ENCODE measurements around the gene NUP210.
"Not testable (repeated sequence)": the region's sequence is repeated elsewhere in the genome, so short reads cannot be mapped to it uniquely, and the experiment has no call there.

NUP210 gene

GRCh38 chr3:13420045-13420830 is at the start of gene NUP210:
Gene NUP210 (minus strand): TSS chr3:13420322. CDS start chr3:13420226, 96 bp downstream.
- peak; percentile 39 to 46 for ATAC-seq

- no peak for ATAC-seq
These were observed 46.7 kb upstream of the NUP210 start for GRCh38 chr3:13466781-13467180.

GRCh38 chr3:13465236-13465873 is 45.2 kb upstream of the NUP210 start:
- no peak for ATAC-seq

- ATAC-seq, result no peak
These were observed 43.7 kb upstream of the NUP210 start for GRCh38 chr3:13463618-13464400.

GRCh38 chr3:13462822-13463221 is 42.7 kb upstream of the NUP210 start:
- ATAC-seq, result no peak

- ATAC-seq, result no peak
These were observed 42.1 kb upstream of the NUP210 start for GRCh38 chr3:13462125-13462629.

GRCh38 chr3:13461169-13462124 is 41.3 kb upstream of the NUP210 start:
- ATAC-seq, result peak; percentile 81 to 88

- ATAC-seq, result no peak
These were observed 40.2 kb upstream of the NUP210 start for GRCh38 chr3:13460341-13460736.

- ATAC-seq, result no peak
These were observed 39.7 kb upstream of the NUP210 start for GRCh38 chr3:13459605-13460340.

GRCh38 chr3:13457593-13457992 is 37.5 kb upstream of the NUP210 start:
- no peak for ATAC-seq

- no peak for ATAC-seq
These were observed 35.5 kb upstream of the NUP210 start for GRCh38 chr3:13455644-13456043.

- ATAC-seq, result no peak
These were observed 32.6 kb upstream of the NUP210 start for GRCh38 chr3:13452490-13453335.

- peak; percentile 66 to 74 for ATAC-seq
These were observed 31.2 kb upstream of the NUP210 start for GRCh38 chr3:13451301-13451673.

- not testable (repeated sequence) for ATAC-seq
These were observed 22.8 kb upstream of the NUP210 start for GRCh38 chr3:13442882-13443281.

- no peak for ATAC-seq
These were observed 20.2 kb upstream of the NUP210 start for GRCh38 chr3:13440204-13440817.

GRCh38 chr3:13436213-13436612 is 16.1 kb upstream of the NUP210 start:
- ATAC-seq, result not testable (repeated sequence)

GRCh38 chr3:13433912-13434311 is 13.8 kb upstream of the NUP210 start:
- ATAC-seq, result no peak

- ATAC-seq, result no peak
These were observed 12.0 kb upstream of the NUP210 start for GRCh38 chr3:13432093-13432492.

GRCh38 chr3:13430411-13430875 is 10.3 kb upstream of the NUP210 start:
- not testable (repeated sequence) for ATAC-seq
